IPS-20b (cell line): ENCODE results near the gene MLYCD.
A peak's percentile ranks its signal among the peaks of the same experiment; 100 is the strongest.

Experiments used
- H3K27ac ChIP-seq: one replicate; pipeline ENCODE4 v1.5.1; 2013; ENCODE audit warnings: low read length
- H3K27me3 ChIP-seq: 2 replicates; pipeline ENCODE4 v1.6.1; 2013; ENCODE audit warnings: mild to moderate bottlenecking, low read length, inconsistent platforms; ENCODE audit not compliant: insufficient read depth
- H3K36me3 ChIP-seq: 2 replicates; pipeline ENCODE4 v1.6.1; 2013; ENCODE audit warnings: low read depth, mild to moderate bottlenecking, inconsistent platforms, low read length, moderate library complexity; ENCODE audit not compliant: insufficient read depth
- H3K4me1 ChIP-seq: 2 replicates; pipeline ENCODE4 v1.6.1; 2013; ENCODE audit warnings: mild to moderate bottlenecking, control low read depth, inconsistent platforms, low read length, moderate library complexity; ENCODE audit not compliant: insufficient read depth
- H3K4me3 ChIP-seq: 2 replicates; pipeline ENCODE4 v1.5.1; 2013; ENCODE audit warnings: mild to moderate bottlenecking, low read length, inconsistent platforms
- H3K9ac ChIP-seq: 2 replicates; pipeline ENCODE4 v1.6.1; 2013; ENCODE audit warnings: low read depth, mild to moderate bottlenecking, inconsistent platforms, low read length, moderate library complexity
- H3K9me3 ChIP-seq: 2 replicates; pipeline ENCODE4 v1.6.1; 2013; ENCODE audit warnings: mild to moderate bottlenecking, low read depth, low read length, inconsistent platforms; ENCODE audit not compliant: insufficient read depth

Gene MLYCD

GRCh38 chr16:83878838-83879237 lies 20.1 kb upstream of the MLYCD start:
- H3K27me3 ChIP-seq = no peaks in the 10 kb centered on the region
- no peaks in the 10 kb centered on the region for H3K9me3 ChIP-seq

GRCh38 chr16:83882163-83882885 lies 16.6 kb upstream of the MLYCD start:
- Histone ChIP-seq H3K9ac (no peak overlapping the region), H3K4me3 (no peak overlapping the region), H3K9me3 (no peaks in the 10 kb centered on the region), H3K36me3 (no peaks in the 10 kb centered on the region), H3K27ac (no peak overlapping the region), H3K27me3 (no peaks in the 10 kb centered on the region), H3K4me1 (no peaks in the 10 kb centered on the region; the same call in 1 of the 2 replicates)

More at GRCh38 chr16:83878838-83879237, 20.1 kb upstream of the MLYCD start:
- Histone ChIP-seq H3K4me1 (no peaks in the 10 kb centered on the region; the same call in 1 of the 2 replicates), H3K9ac (no peak overlapping the region), H3K27ac (no peak overlapping the region), H3K36me3 (no peaks in the 10 kb centered on the region), H3K4me3 (no peak overlapping the region)

GRCh38 chr16:83886199-83886971 lies 12.5 kb upstream of the MLYCD start:
- no peak overlapping the region for H3K9ac ChIP-seq
- H3K4me3 ChIP-seq = no peak overlapping the region
- no peaks in the 10 kb centered on the region; the same call in 1 of the 2 replicates for H3K4me1 ChIP-seq
- H3K9me3 ChIP-seq = no peaks in the 10 kb centered on the region
- no peaks in the 10 kb centered on the region for H3K36me3 ChIP-seq
- no peaks in the 10 kb centered on the region for H3K27me3 ChIP-seq
- H3K27ac ChIP-seq = no peak overlapping the region

- Histone ChIP-seq H3K27me3 (no peaks in the 10 kb centered on the region), H3K27ac (no peak overlapping the region), H3K9ac (no peak overlapping the region), H3K36me3 (no peaks in the 10 kb centered on the region), H3K4me1 (no peaks in the 10 kb centered on the region; the same call in 1 of the 2 replicates), H3K4me3 (no peak overlapping the region), H3K9me3 (no peaks in the 10 kb centered on the region)
These were observed 11.8 kb upstream of the MLYCD start for GRCh38 chr16:83887080-83887479.

- Histone ChIP-seq H3K36me3 (no peaks in the 10 kb centered on the region), H3K4me3 (no peak overlapping the region), H3K4me1 (no peaks in the 10 kb centered on the region), H3K27me3 (no peaks in the 10 kb centered on the region), H3K9me3 (no peaks in the 10 kb centered on the region), H3K9ac (no peak overlapping the region), H3K27ac (no peak overlapping the region)
These were observed 11.4 kb upstream of the MLYCD start for GRCh38 chr16:83887564-83887963.

- no peaks in the 10 kb centered on the region for H3K27me3 ChIP-seq
- no peaks in the 10 kb centered on the region for H3K9me3 ChIP-seq
- H3K9ac ChIP-seq = no peak overlapping the region
- no peaks in the 10 kb centered on the region for H3K4me1 ChIP-seq
- no peak overlapping the region for H3K27ac ChIP-seq
- no peaks in the 10 kb centered on the region for H3K36me3 ChIP-seq
- no peak overlapping the region for H3K4me3 ChIP-seq
These were observed 10.3 kb upstream of the MLYCD start for GRCh38 chr16:83888672-83889044.

- Histone ChIP-seq H3K4me1 (no peaks in the 10 kb centered on the region), H3K9ac (no peak overlapping the region), H3K4me3 (no peak overlapping the region), H3K9me3 (no peaks in the 10 kb centered on the region), H3K27ac (no peak overlapping the region), H3K36me3 (no peaks in the 10 kb centered on the region), H3K27me3 (no peaks in the 10 kb centered on the region)
These were observed 8.6 kb upstream of the MLYCD start for GRCh38 chr16:83890359-83890758.

GRCh38 chr16:83891742-83892141 lies 7.2 kb upstream of the MLYCD start:
- Histone ChIP-seq H3K27ac (no peak overlapping the region), H3K27me3 (no peaks in the 10 kb centered on the region), H3K4me1 (no peaks in the 10 kb centered on the region), H3K9me3 (no peaks in the 10 kb centered on the region), H3K36me3 (no peaks in the 10 kb centered on the region), H3K9ac (no peak overlapping the region), H3K4me3 (no peak overlapping the region)

GRCh38 chr16:83895243-83895642 lies 3.7 kb upstream of the MLYCD start:
- Histone ChIP-seq H3K9me3 (no peaks in the 10 kb centered on the region), H3K27ac (no peak overlapping the region), H3K4me3 (no peak overlapping the region), H3K9ac (no peak overlapping the region), H3K27me3 (peaks cover 19% of the 10 kb centered on the region), H3K4me1 (peaks cover 6% of the 10 kb centered on the region), H3K36me3 (no peaks in the 10 kb centered on the region)

GRCh38 chr16:83895942-83896341 lies 3.0 kb upstream of the MLYCD start:
- peaks cover 19% of the 10 kb centered on the region for H3K27me3 ChIP-seq
- H3K4me3 ChIP-seq = no peak overlapping the region
- H3K36me3 ChIP-seq = no peaks in the 10 kb centered on the region
- H3K9ac ChIP-seq = no peak overlapping the region
- H3K9me3 ChIP-seq = no peaks in the 10 kb centered on the region
- peaks cover 6% of the 10 kb centered on the region for H3K4me1 ChIP-seq
- no peak overlapping the region for H3K27ac ChIP-seq

- Histone ChIP-seq H3K4me3 (peak overlapping the region; percentile 73), H3K4me1 (peaks cover 6% of the 10 kb centered on the region), H3K9ac (peak overlapping the region; percentile 43; the same call in 1 of the 2 replicates), H3K9me3 (no peaks in the 10 kb centered on the region), H3K27ac (no peak overlapping the region), H3K27me3 (peaks cover 19% of the 10 kb centered on the region), H3K36me3 (no peaks in the 10 kb centered on the region)
These were observed 470 bp downstream of the MLYCD start for GRCh38 chr16:83899272-83899897.
